GM12873 (cell line): ENCODE data around the gene DUSP7.

Source experiments
- TF ChIP-seq, protein P1 (sequence below): IDR thresholded peaks from 2 replicates; pipeline ENCODE4 v1.5.1; 2012; ENCODE audit warnings: low read depth, mild to moderate bottlenecking, moderate library complexity, low read length, control low read depth; ENCODE audit not compliant: insufficient read depth; ENCODE audit errors: missing control alignments

Gene DUSP7

DNA sequence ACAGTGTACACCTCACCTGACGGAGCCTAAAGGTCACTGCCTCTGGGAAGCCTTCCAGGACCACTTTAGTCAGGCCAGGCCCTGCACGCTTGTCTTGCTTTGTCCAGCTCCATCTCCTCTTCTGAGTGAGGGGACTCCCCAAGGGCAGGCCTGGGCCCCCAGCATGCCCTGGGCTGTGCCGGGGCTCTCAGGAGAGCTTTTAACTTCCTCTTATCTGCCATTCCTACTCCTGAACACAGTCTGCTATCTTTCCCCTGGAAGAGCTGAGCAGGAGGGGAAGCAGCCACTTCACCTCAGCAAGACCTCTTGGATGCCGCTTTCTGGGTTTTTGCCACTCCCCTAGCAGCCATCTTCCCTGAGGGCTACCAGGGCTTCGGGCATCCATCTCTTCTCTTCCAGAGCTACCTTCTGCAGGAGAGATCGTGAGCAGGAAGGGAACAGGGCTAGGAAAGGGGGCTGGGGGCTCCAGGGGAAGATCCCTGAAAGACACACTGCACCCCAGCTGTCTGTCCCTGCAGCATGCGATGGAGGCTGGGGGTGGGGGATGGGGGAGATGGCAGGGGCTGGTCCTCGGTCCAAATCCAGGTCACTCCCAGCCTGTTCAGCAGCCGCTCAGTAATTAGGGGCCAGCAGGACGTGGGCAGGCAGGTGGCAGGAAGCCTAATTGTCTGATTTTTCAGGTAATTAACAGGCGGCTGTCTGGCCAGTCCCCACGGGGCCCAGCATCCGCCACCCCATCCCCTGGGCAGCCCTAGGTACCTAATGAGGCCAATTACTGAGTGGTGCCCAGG is 40.7 kb downstream of the DUSP7 start:
- TF ChIP-seq, protein P1, sequence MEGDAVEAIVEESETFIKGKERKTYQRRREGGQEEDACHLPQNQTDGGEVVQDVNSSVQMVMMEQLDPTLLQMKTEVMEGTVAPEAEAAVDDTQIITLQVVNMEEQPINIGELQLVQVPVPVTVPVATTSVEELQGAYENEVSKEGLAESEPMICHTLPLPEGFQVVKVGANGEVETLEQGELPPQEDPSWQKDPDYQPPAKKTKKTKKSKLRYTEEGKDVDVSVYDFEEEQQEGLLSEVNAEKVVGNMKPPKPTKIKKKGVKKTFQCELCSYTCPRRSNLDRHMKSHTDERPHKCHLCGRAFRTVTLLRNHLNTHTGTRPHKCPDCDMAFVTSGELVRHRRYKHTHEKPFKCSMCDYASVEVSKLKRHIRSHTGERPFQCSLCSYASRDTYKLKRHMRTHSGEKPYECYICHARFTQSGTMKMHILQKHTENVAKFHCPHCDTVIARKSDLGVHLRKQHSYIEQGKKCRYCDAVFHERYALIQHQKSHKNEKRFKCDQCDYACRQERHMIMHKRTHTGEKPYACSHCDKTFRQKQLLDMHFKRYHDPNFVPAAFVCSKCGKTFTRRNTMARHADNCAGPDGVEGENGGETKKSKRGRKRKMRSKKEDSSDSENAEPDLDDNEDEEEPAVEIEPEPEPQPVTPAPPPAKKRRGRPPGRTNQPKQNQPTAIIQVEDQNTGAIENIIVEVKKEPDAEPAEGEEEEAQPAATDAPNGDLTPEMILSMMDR = no peak

DNA sequence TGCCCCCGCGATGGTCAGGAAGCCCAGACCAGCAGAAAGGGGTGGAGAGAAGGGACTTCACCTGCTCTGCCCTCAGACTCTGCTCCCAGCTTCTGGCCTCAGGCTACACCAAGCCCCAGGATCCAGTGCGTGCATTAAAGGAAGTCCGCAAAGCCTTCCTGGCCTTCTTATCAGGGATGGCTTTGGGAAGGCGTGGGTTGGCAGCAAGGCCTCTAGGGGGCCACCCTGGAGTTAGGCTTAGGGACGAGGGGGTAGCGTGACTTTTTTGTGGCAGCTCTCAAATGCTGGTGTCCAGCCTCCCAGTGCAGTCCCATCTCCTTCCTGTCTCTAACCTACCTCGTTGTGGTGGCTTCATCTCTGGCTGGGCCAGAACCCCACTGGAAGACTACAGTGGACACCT is 41.8 kb downstream of the DUSP7 start:
- TF ChIP-seq, protein P1 = peak; percentile 27

DNA sequence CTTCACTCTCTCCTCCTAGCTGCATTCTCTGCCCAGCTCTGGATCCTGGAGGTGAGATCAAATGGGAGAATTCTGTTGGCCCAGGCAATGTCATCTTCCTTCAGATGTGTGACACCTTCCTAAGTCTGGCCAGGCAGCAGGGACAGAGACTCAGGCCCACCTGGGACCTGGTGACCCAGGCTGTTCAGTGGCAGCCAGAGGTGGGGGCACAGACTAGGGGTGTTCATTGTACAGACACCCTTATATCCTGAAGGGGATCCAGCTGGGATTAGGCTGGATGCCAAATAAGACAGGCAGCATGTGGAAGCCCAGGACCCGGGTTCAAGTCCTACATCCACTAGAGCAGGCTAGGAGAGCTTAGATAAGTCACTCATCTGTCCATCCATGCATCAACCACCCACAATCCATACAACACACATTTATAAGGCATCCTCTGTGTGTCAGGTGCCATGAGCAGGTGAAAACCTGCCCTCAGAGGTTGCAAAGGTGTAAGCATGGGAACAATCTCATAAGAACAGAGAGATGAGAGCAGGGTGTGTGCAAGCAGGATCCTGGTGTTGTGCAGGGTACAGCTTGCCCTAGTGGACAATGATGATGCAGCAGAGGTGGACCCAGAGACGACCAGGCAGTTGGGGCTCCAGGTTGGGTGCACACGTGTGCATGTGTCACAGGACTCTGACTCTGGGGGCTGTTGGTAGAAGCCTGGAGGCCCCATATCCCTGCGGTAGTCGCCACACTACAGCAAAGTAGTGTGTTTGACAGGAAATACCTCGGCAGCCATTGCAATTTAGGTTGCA is 42.4 kb downstream of the DUSP7 start:
- TF ChIP-seq, protein P1 = peak; percentile 22

DNA sequence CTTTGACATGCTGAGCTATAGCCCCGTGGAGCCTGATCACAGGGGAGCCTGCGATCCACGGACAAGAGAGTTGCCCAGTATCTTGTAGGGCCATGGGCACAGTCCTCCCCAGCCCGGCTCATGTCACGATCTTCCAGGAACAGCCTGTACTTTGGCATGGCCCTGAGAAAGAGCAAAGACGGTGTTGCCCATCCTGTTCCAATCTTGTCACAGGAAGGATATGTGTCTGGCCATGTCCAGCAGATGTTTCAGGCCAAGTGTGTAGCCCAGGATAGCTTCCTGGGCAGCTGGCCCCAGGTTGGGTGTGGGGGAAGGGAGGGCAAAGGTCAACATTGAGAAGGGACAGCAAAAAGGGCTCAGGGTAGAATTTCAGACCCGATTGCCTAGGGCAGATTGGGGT is 43.7 kb downstream of the DUSP7 start:
- TF ChIP-seq, protein P1 = no peak

DNA sequence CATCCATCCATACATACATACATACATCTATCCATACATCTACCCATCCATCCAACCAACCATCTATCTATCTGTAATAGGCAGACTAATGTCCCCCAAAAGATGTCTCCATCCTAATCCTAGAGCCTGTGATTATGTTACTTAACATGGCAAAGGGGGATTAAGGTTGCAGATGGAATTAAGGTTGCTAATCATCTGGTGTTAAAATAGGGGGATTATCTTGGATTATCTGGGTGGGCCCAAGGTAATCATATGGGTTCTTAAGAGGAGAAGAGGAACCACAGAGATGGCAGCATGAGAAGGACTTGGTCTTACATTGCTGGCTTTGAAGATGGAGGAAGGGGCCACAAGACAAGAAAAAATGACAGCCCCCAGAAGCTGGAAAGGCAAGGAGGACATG is 45.9 kb downstream of the DUSP7 start:
- TF ChIP-seq, protein P1 = no peak

DNA sequence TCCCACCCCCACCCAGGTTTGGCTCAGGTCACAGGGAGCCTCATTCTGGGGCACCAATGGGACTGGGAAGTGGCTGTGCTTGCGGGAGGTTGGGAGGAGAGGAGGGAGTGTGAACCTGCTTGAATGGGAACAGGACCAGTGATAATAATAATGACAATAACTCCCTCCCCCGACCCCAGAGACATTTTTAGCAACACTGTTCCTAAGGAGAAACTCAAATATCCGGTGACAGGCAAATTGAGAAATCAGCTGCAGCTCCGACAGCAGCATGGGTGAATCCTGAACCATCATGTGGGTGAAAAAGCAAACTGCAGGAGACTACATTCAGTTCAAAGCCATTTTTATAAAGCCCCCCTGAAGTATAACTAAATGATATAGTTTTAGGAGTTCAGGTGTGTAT is 49.1 kb downstream of the DUSP7 start:
- TF ChIP-seq, protein P1 = no peak

DNA sequence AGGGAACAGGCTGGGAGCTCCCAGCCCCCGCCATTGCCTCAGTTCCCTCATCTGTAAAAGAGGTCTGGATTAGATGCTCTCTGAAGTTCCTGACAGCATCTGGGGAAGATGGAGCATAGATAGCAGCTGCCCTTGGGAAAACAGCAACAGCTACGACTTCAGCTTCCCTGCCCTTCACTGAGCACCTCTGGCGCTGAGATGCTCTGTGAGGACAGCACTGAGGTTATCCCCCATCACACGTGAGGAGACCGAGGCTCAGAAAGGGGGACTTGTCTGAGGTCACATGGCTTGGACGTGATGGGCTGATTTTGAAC is 49.6 kb downstream of the DUSP7 start:
- TF ChIP-seq, protein P1 = no peak
